Frontal cortex (tissue), 4 donors: ENCODE measurements around the gene AGBL4. TPM values are rescaled to one million over a fixed set of nuclear protein-coding genes. Genes with fewer than 3 reads are reported as not detected.
"Not testable (repeated sequence)": the region's sequence is repeated elsewhere in the genome, so short reads cannot be mapped to it uniquely, and the experiment has no call there.

Experiments
- DNase-seq, 2 donors: peaks; one replicate each; pipeline ENCODE4 v3.0.0; 2012; ENCODE audit warnings: low spot score in 2 of 2
- FAIRE-seq: peaks from 2 replicates; lab custom pipeline; 2012; peaks lifted over from hg19 to GRCh38; lab: Jason Lieb, UNC
- total RNA-seq: library from RNA; depleted of rRNA; stranded (reverse); fragments of >200 nt; gene quantifications from one replicate; pipeline ENCODE4 v1.2.3, GENCODE V29; 2014
- donor health status: control.
- donor health status: control.
- donor health status: control.

AGBL4 gene
- 3.3 TPM for total RNA-seq

- DNase-seq (peak; percentile 45 to 73), FAIRE-seq (no peak)
These were observed at the start of gene AGBL4 for GRCh38 chr1:50023292-50024159. Gene AGBL4, minus strand, starts transcription at chr1:50023954.

- no peak for FAIRE-seq
- DNase-seq = no peak
These were observed 43.1 kb upstream of the AGBL4 start for GRCh38 chr1:50066806-50067205.

- FAIRE-seq (no peak), DNase-seq (no peak)
These were observed 36.5 kb upstream of the AGBL4 start for GRCh38 chr1:50060279-50060678.

GRCh38 chr1:50048791-50049190 lies 25.0 kb upstream of the AGBL4 start:
- no peak for DNase-seq
- FAIRE-seq = no peak

GRCh38 chr1:50047916-50048694 lies 24.4 kb upstream of the AGBL4 start:
- FAIRE-seq (no peak), DNase-seq (peak in 1 of 2 donors; percentile 38)

- no peak for DNase-seq
- FAIRE-seq = no peak
These were observed 14.6 kb upstream of the AGBL4 start for GRCh38 chr1:50038237-50038809.

- DNase-seq (no peak), FAIRE-seq (no peak)
These were observed 4.0 kb upstream of the AGBL4 start for GRCh38 chr1:50027794-50028193.

- DNase-seq (no peak), FAIRE-seq (no peak)
These were observed 28.0 kb downstream of the AGBL4 start for GRCh38 chr1:49995734-49996133.

- FAIRE-seq (no peak), DNase-seq (no peak)
These were observed 52.7 kb downstream of the AGBL4 start for GRCh38 chr1:49971088-49971487.

GRCh38 chr1:49951385-49951784 lies 72.4 kb downstream of the AGBL4 start:
- no peak for FAIRE-seq
- no peak for DNase-seq

- FAIRE-seq, DNase-seq: not testable (repeated sequence)
These were observed 108.5 kb downstream of the AGBL4 start for GRCh38 chr1:49915301-49915700.

- FAIRE-seq (no peak), DNase-seq (no peak)
These were observed 117.4 kb downstream of the AGBL4 start for GRCh38 chr1:49906365-49906764.

GRCh38 chr1:49864581-49864980 lies 159.2 kb downstream of the AGBL4 start:
- DNase-seq (no peak), FAIRE-seq (no peak)

GRCh38 chr1:49854741-49855140 lies 169.0 kb downstream of the AGBL4 start:
- FAIRE-seq = no peak

GRCh38 chr1:49842596-49842995 lies 181.2 kb downstream of the AGBL4 start:
- DNase-seq (no peak), FAIRE-seq (no peak)

More at GRCh38 chr1:49854741-49855140, 169.0 kb downstream of the AGBL4 start:
- DNase-seq = no peak

- FAIRE-seq = no peak
These were observed 182.0 kb downstream of the AGBL4 start for GRCh38 chr1:49841767-49842166.

GRCh38 chr1:49824261-49824660 lies 199.5 kb downstream of the AGBL4 start:
- no peak for FAIRE-seq

More at GRCh38 chr1:49841767-49842166, 182.0 kb downstream of the AGBL4 start:
- DNase-seq = no peak

GRCh38 chr1:49817681-49818080 lies 206.1 kb downstream of the AGBL4 start:
- DNase-seq = no peak

More at GRCh38 chr1:49824261-49824660, 199.5 kb downstream of the AGBL4 start:
- DNase-seq = no peak

GRCh38 chr1:49787013-49787412 lies 236.7 kb downstream of the AGBL4 start:
- not testable (repeated sequence) for DNase-seq, FAIRE-seq

More at GRCh38 chr1:49817681-49818080, 206.1 kb downstream of the AGBL4 start:
- FAIRE-seq = no peak

- no peak for FAIRE-seq
- no peak for DNase-seq
These were observed 258.7 kb downstream of the AGBL4 start for GRCh38 chr1:49765034-49765433.
